HG03060 (cell line): ENCODE data around the gene DPPA5.
"Not testable (repeated sequence)": the region's sequence is repeated elsewhere in the genome, so short reads cannot be mapped to it uniquely, and the experiment has no call there.

Source experiments
- ATAC-seq: cut with Tn5 transposase; IDR thresholded peaks from one replicate; pipeline ENCODE4 v1.9.1; 2021; ENCODE audit warnings: low read depth, moderate number of reproducible peaks; ENCODE audit not compliant: unreplicated experiment

Gene DPPA5

GRCh38 chr6:73353636-73354593, at the start of gene DPPA5:
Gene DPPA5, minus strand, starts transcription at chr6:73354276. Its CDS starts 51 bp downstream, at chr6:73354225.
- no peak for ATAC-seq

DNA sequence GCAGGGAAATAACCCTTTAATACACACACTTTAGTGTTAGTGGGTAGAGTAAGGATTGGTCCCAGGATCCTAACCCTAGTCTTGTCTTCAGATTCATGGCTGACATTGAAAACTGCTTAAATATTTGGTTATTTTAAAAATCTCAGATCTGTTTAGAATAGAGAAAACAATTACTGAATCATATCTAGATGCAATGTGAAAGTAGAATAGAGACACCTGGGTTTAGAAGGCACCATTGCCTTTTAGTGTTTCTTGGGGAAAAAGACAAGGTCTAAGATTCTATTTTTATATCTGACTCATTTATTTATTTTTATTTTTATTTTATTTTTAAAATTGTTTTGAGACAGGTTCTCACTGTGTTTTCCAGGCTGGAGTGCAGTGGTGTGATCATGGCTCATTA, 46.6 kb upstream of the DPPA5 start:
- no peak for ATAC-seq

DNA sequence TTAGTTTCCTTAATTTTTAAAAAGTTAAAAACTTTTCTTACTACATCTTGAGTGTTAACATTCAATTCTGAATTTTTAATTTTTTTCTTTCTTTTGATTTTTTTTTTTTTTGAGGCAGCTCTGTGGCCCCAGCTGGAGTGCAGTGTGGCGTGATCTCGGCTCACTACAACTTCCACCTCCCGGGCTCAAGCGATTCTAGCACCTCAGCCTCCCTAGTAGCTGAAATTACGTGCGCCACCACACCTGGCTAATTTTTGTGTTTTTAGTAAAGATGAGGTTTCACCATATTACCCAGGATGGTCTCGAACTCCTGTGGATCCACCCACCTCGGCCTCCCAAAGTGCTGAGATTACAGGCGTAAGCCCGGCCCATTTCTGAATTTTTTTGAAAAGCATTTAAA, 41.8 kb upstream of the DPPA5 start:
- ATAC-seq, result no peak

DNA sequence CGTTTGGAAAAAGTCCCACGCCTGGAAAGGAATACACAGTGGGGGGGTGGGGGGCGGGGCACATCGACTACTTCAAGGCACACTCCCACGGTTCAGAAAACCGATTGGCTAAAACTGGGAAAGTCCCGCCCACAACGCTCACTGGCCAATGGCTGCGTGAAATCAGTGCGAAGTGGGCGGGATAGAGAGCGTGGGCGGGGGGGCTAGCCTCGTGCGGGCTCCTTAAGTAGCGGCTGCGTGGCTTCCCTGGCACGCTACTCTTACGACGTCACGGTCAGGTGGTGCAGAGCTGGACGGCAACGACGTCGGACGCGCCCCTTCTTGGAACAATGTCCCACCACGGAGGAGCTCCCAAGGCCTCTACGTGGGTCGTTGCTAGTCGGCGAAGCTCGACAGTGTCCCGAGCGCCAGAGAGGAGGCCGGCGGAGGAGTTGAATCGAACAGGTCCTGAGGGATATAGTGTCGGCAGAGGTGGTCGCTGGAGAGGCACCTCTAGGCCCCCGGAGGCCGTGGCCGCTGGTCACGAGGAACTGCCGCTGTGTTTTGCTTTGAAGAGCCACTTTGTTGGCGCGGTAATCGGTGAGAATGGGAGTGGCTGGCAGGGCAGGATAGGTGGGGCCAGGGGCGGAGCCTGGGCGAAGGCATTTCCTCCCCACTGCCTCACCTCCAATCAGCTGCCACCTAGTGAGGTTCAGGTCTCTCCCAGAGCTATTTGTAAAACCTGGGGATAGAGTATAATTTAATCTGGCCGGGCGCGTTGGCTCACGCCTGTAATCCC, 40.7 kb upstream of the DPPA5 start, which contains the start of gene DDX43:
Gene DDX43, plus strand, starts transcription at position 252 of the 778 bp plus-strand sequence. Its CDS starts 78 bp downstream, at position 330.
- no peak for ATAC-seq

DNA sequence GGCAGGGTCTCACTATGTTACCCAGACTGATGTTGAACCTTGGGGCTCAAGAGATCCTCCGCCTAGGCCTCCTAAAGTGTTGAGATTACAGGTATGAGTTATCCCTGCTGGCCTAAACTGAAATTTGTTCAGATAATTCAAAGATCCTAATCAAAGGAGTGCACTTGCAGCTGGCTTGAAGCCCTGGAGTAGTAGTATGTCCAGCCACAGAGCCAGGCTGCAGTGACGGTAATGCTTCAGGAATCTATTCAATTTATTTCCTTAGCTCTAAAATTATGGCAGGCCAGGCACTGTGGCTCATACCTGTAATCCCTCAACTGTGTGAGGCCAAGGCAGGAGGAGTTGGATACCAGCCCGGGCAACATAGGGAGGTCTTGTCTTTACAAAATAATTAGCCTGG, 39.2 kb upstream of the DPPA5 start:
- ATAC-seq, result no peak

DNA sequence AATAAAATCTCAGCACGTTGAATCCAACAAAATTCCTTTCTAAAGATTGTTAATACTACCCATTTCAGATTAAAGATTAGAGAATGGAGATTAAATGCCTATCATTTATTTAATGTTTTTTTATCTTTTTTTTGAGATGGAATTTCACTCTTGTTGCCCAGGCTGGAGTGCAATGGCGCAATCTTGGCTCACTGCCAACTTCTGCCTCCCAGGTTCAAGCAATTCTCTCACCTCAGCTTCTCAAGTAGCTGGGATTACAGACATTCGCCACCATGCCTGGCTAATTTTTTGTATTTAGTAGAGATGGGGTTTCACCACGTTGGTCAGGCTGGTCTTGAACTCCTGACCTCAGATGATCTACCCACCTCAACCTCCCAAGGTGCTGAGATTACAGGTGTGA, 38.1 kb upstream of the DPPA5 start:
- ATAC-seq, result not testable (repeated sequence)

GRCh38 chr6:73391675-73392074, 37.6 kb upstream of the DPPA5 start:
- ATAC-seq, result no peak

DNA sequence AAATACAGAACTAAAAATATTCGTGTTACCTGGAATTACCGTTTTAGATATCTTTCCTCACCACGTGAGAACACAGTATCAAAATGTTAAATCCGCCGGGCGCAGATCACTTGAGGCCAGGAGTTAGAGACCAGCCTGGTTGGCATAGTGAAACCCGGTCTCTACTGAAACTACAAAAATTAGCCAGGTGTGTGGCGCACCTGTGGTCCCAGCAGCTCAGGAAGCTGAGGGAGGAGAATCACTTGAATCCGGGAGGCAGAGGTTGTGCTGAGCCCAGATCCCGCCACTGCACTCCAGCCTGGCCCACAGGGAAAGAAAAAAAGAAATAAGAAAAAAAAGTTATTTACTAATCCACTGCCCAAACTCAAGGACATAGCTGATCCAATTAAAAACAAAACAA, 35.8 kb upstream of the DPPA5 start:
- ATAC-seq, result no peak

DNA sequence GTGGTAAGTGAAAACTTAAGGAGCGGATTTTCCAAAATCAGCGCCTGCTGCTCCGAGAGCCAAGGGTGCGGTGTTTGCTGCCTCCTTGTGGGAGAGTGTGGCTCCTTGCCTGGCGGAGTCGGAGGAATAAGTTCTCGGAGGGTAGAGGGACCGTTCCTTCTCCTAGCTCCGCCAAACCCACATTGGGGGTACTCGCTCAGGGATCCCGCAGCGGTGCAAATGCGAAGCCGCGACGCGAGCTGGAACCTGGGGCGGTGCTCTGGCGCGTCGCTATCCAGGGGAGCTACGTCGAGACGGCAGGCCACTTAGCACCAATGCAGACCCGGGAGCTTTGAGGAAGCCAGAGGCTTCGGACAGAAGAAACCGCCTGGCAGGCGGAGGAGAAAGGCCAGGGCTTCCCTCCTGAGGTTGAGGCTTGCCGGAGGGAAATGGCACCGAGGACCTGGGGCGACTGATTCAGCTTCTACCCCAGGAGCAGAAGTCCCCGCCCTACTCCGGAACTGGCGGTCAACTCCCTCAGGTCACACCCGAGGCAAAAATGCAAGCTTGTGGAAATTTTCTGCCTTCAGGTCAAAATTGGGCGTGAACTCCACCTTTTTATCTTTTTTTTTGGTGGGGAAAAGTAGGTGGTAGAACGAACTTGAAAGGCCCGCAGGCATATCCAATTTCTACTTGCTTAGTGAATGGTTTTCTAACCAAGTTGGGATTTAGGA, 34.9 kb upstream of the DPPA5 start:
- ATAC-seq, result peak; percentile 50

GRCh38 chr6:73388433-73388799, 34.3 kb upstream of the DPPA5 start:
- ATAC-seq, result no peak

- ATAC-seq, result no peak
These were observed 28.5 kb upstream of the DPPA5 start for GRCh38 chr6:73382462-73383113.

- not testable (repeated sequence) for ATAC-seq
These were observed 27.5 kb upstream of the DPPA5 start for GRCh38 chr6:73381531-73381930.

DNA sequence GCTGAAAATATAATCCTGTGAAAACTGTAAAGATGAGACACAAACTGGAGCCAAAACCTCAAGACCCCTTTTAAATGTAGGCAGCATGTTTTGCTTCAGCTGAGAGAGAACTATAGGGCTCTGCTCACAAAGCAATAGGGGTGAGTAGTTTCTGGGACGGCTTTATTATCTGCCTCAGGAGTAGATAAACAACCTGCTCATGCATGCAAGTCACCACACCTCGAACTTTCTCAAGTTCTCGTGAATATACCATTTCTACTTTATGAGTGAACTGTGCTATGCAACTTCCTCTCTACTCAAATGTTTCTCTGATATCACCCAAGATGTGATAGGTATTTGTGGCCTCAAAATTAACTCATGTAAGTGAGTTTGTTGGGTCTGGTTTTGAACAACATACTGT, 23.1 kb upstream of the DPPA5 start:
- no peak for ATAC-seq

- no peak for ATAC-seq
These were observed 21.1 kb upstream of the DPPA5 start for GRCh38 chr6:73375216-73375615.

- no peak for ATAC-seq
These were observed 18.4 kb upstream of the DPPA5 start for GRCh38 chr6:73372516-73372915.

- ATAC-seq, result no peak
These were observed 17.9 kb upstream of the DPPA5 start for GRCh38 chr6:73371984-73372383.

GRCh38 chr6:73369563-73369962, 15.5 kb upstream of the DPPA5 start, which contains the start of gene OOEP:
Gene OOEP, minus strand, starts transcription at chr6:73369897. Its CDS starts 105 bp downstream, at chr6:73369792.
- no peak for ATAC-seq

- no peak for ATAC-seq
These were observed 15.1 kb upstream of the DPPA5 start for GRCh38 chr6:73369157-73369556.

GRCh38 chr6:73368675-73369074, 14.6 kb upstream of the DPPA5 start:
- no peak for ATAC-seq

DNA sequence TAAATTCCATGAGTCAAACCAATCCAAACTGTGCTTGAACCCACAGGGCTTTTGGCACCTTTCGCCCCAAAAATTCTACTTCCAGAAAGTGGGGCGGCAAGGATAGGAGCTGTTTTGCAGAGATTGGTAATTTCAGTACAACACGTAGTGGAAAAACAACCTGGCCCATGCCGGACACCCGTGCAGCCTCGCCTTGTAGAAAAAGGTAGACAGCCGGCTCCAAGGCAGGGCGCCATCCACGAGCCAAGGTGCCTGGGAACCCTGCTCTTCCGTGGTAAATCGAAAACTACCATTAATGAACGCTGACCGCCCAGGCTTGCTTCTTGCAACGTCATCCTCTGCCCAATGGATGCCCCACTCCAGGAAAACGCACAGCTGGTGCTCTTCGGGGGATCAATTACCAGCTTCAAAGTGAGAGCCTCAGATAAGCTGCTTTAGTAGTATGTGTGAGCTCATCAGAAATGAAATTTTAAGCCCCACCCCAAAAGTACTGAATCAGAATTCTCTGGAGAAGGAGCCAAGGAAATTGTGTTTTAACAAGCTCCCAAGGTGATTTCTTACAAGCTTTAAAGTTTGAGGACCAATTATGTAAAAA, 13.8 kb upstream of the DPPA5 start:
- no peak for ATAC-seq
